Astrocyte (in vitro differentiated cells and primary cell): ENCODE results near the gene CROCC2. TPM values are rescaled to one million over a fixed set of nuclear protein-coding genes. Genes with fewer than 3 reads are reported as not detected.

Source experiments
- DNase-seq: peaks from one replicate; pipeline ENCODE4 v3.0.0-alpha.2; 2010; ENCODE audit warnings: low read depth
- FAIRE-seq: peaks from 2 replicates; lab custom pipeline; 2011; peaks lifted over from hg19 to GRCh38; lab: Jason Lieb, UNC
- H2AFZ ChIP-seq: 2 replicates; pipeline ENCODE4 v1.6.0; 2012; ENCODE audit warnings: low read depth, low read length, inconsistent platforms
- H3K27ac ChIP-seq: 2 replicates; pipeline ENCODE4 v1.5.1; 2011; ENCODE audit warnings: low read depth, low read length, inconsistent platforms
- H3K27me3 ChIP-seq: 2 replicates; pipeline ENCODE4 v1.6.0; 2011; ENCODE audit warnings: low read length, inconsistent platforms; ENCODE audit not compliant: insufficient read depth
- H3K36me3 ChIP-seq: 2 replicates; pipeline ENCODE4 v1.5.1; 2011; ENCODE audit warnings: low read length, inconsistent platforms; ENCODE audit not compliant: insufficient read depth
- H3K4me1 ChIP-seq: 2 replicates; pipeline ENCODE4 v1.5.1; 2011; ENCODE audit warnings: low read length, inconsistent platforms; ENCODE audit not compliant: insufficient read depth
- H3K4me2 ChIP-seq: 2 replicates; pipeline ENCODE4 v1.6.0; 2012; ENCODE audit warnings: low read length, inconsistent platforms
- H3K4me3 ChIP-seq: 2 replicates; pipeline ENCODE4 v1.5.1; 2011; ENCODE audit warnings: low read depth, mild to moderate bottlenecking, low read length, inconsistent platforms; ENCODE audit not compliant: insufficient read depth
- H3K79me2 ChIP-seq: 2 replicates; pipeline ENCODE4 v1.6.0; 2012; ENCODE audit warnings: mild to moderate bottlenecking, low read length, inconsistent platforms; ENCODE audit not compliant: insufficient read depth
- H3K9ac ChIP-seq: 2 replicates; pipeline ENCODE4 v1.6.0; 2012; ENCODE audit warnings: mild to moderate bottlenecking, low read length, inconsistent platforms
- H3K9me3 ChIP-seq: 2 replicates; pipeline ENCODE4 v1.5.1; 2012; ENCODE audit warnings: low read depth, mild to moderate bottlenecking, low read length, inconsistent platforms; ENCODE audit not compliant: insufficient read depth
- H4K20me1 ChIP-seq: 2 replicates; pipeline ENCODE4 v1.6.0; 2012; ENCODE audit warnings: low read length, inconsistent platforms; ENCODE audit not compliant: insufficient read depth
- H3K27ac Mint-ChIP-seq: one replicate; pipeline ENCODE4 v1.8.0; 2021; ENCODE audit warnings: mild to moderate bottlenecking, mixed read lengths; ENCODE audit not compliant: unreplicated experiment
- H3K27me3 Mint-ChIP-seq: one replicate; pipeline ENCODE4 v1.8.0; 2021; ENCODE audit warnings: low read depth, mixed read lengths; ENCODE audit not compliant: unreplicated experiment
- H3K36me3 Mint-ChIP-seq: one replicate; pipeline ENCODE4 v1.8.0; 2021; ENCODE audit warnings: low read depth, mixed read lengths; ENCODE audit not compliant: unreplicated experiment
- H3K4me1 Mint-ChIP-seq: one replicate; pipeline ENCODE4 v1.8.0; 2021; ENCODE audit warnings: low read depth, mixed read lengths; ENCODE audit not compliant: unreplicated experiment
- H3K4me3 Mint-ChIP-seq: one replicate; pipeline ENCODE4 v1.8.0; 2021; ENCODE audit warnings: mild to moderate bottlenecking, moderate library complexity, mixed read lengths; ENCODE audit not compliant: unreplicated experiment
- H3K9me3 Mint-ChIP-seq: one replicate; pipeline ENCODE4 v1.8.0; 2021; ENCODE audit warnings: mild to moderate bottlenecking, mixed read lengths; ENCODE audit not compliant: unreplicated experiment
- EZH2 ChIP-seq: IDR thresholded peaks from 2 replicates; pipeline ENCODE4 v1.6.1; 2012; ENCODE audit warnings: mild to moderate bottlenecking, low read length, inconsistent platforms; ENCODE audit not compliant: insufficient read depth
- total RNA-seq: library from RNA; stranded (reverse); gene quantifications from 2 replicates; pipeline ENCODE4 v1.2.1, GENCODE V29; 2021
- TF ChIP-seq, protein P1 (sequence below): IDR thresholded peaks from 2 replicates; pipeline ENCODE4 v1.5.1; 2011; ENCODE audit warnings: low read depth, mild to moderate bottlenecking, inconsistent platforms, low read length, moderate library complexity; ENCODE audit not compliant: insufficient read depth

Gene CROCC2
- total RNA-seq, 1 donor from 2014 or later, result not detected

DNA sequence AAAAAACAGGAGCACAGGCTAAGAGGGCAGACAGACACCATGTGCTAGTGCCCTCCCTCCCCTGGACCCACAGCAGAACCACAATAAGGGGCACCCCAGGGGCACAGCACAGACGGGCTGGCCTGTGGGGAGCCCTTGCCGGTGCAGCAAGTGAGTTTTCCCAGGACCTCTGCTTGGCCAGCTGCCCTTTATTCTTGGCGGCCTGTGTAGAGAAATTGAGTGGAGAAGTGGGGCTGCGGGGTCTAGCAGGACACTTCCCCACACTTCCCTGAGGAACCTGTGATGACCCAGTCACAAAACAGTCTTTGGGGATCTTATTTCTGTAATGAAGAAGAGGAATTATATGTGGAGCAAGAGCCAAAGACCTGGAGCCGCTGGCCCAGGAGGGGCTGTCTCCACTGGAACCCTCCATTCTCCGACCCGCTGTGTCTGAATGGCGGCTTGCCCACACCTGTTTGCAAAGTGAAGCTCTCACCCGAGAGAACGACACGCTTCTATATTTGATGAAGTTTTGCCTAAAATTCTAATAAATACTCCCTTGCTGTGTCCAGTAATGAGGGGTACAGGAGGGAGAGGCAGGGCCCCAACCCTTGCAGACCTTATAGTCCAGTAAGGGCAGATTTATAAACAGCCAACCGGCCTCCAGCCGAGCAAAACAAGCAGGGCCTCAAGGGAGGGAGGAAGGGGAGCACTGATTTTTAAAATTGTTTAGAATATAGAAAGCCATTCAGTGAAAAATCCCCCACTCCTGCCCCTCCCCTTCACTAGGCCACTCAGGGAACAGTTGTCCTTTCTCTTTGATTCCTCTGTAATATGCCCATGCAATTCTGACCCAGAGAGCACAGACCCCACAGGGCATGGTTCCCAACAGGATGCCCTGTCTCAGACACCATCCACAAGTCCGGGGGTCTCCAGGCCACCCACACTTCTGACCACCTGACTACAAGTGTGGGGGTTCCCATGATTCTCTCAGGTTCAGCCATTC is 47.6 kb downstream of the CROCC2 start:
- no peak for DNase-seq
- no peaks in the 10 kb centered on the region for H3K9me3 Mint-ChIP-seq
- H2AFZ ChIP-seq, result no peak overlapping the region
- no peaks in the 10 kb centered on the region for H4K20me1 ChIP-seq
- H3K27ac Mint-ChIP-seq, result no peak overlapping the region
- peaks cover 5% of the 10 kb centered on the region for H3K4me1 Mint-ChIP-seq
- H3K79me2 ChIP-seq, result no peaks in the 10 kb centered on the region
- H3K27me3 ChIP-seq, result peaks cover 17% of the 10 kb centered on the region
- H3K9ac ChIP-seq, result no peak overlapping the region
- no peaks in the 10 kb centered on the region for H3K36me3 Mint-ChIP-seq
- peaks cover 21% of the 10 kb centered on the region for H3K27me3 Mint-ChIP-seq
- peaks cover 3% of the 10 kb centered on the region for H3K4me1 ChIP-seq
- no peaks in the 10 kb centered on the region for H3K36me3 ChIP-seq
- TF ChIP-seq, protein P1, sequence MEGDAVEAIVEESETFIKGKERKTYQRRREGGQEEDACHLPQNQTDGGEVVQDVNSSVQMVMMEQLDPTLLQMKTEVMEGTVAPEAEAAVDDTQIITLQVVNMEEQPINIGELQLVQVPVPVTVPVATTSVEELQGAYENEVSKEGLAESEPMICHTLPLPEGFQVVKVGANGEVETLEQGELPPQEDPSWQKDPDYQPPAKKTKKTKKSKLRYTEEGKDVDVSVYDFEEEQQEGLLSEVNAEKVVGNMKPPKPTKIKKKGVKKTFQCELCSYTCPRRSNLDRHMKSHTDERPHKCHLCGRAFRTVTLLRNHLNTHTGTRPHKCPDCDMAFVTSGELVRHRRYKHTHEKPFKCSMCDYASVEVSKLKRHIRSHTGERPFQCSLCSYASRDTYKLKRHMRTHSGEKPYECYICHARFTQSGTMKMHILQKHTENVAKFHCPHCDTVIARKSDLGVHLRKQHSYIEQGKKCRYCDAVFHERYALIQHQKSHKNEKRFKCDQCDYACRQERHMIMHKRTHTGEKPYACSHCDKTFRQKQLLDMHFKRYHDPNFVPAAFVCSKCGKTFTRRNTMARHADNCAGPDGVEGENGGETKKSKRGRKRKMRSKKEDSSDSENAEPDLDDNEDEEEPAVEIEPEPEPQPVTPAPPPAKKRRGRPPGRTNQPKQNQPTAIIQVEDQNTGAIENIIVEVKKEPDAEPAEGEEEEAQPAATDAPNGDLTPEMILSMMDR, result no peak
- TF ChIP-seq EZH2, result no peak
- no peak overlapping the region for H3K4me3 Mint-ChIP-seq
- no peak for FAIRE-seq
- H3K4me3 ChIP-seq, result no peak overlapping the region
- no peak overlapping the region for H3K4me2 ChIP-seq
- H3K9me3 ChIP-seq, result no peaks in the 10 kb centered on the region
- H3K27ac ChIP-seq, result no peak overlapping the region

DNA sequence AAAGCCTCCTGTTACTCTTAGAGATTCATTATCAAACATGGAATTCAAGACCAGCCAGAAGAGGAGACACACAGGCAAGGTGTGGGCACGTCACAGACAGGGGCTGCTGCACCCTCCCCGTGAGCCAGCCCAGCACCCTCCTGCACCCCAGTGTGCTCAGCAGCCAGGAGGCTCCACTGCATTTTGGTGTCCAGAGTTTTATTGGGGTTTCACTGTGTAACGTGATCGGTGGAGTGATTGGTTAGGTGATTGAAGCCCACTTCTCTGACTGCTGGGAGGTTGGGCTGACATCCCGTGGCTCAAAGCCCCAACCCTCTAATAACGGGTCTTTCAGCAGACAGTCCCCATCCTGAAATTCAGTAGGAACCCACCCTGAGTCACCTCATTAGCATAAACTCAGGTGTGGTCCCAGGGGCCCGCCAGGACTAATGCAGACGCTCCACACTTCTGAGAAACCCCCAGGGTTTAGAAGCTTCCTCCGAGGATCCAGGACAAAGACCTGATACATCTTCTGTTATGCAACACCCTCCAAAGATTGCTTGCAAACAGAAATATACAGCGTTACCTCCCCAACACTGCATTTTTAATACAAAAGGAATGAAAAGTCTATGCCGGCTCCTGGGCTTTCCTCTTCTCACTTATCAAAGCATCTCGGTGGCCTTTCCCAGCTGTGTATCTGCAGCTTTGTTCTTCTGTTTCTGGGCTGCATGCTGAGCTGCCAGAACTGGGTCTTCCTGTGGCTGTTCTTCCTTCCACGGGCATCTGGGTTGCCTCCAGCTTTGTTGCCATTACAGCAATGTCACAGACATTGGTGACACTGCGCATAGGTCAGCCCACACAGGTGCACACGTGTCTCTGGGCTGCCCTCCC is 48.5 kb downstream of the CROCC2 start:
- TF ChIP-seq EZH2, result no peak
- TF ChIP-seq, protein P1, result no peak
- H3K9ac ChIP-seq, result no peak overlapping the region
- H4K20me1 ChIP-seq, result no peaks in the 10 kb centered on the region
- H3K4me3 Mint-ChIP-seq, result no peak overlapping the region
- no peak for DNase-seq
- no peaks in the 10 kb centered on the region for H3K36me3 ChIP-seq
- H3K27ac ChIP-seq, result no peak overlapping the region
- H3K4me1 Mint-ChIP-seq, result peaks cover 5% of the 10 kb centered on the region
- no peak overlapping the region for H3K27ac Mint-ChIP-seq
- peaks cover 22% of the 10 kb centered on the region for H3K27me3 Mint-ChIP-seq
- no peak overlapping the region for H3K4me2 ChIP-seq
- H3K79me2 ChIP-seq, result no peaks in the 10 kb centered on the region
- H3K36me3 Mint-ChIP-seq, result no peaks in the 10 kb centered on the region
- peaks cover 17% of the 10 kb centered on the region for H3K27me3 ChIP-seq
- no peaks in the 10 kb centered on the region for H3K9me3 Mint-ChIP-seq
- no peak overlapping the region for H2AFZ ChIP-seq
- H3K4me1 ChIP-seq, result peaks cover 3% of the 10 kb centered on the region
- no peak overlapping the region for H3K4me3 ChIP-seq
- no peak for FAIRE-seq
- no peaks in the 10 kb centered on the region for H3K9me3 ChIP-seq
